ENCODE measurements around the gene CFAP161.
"Not testable (repeated sequence)": the region's sequence is repeated elsewhere in the genome, so short reads cannot be mapped to it uniquely, and the experiment has no call there.

The CFAP161 gene

DNA sequence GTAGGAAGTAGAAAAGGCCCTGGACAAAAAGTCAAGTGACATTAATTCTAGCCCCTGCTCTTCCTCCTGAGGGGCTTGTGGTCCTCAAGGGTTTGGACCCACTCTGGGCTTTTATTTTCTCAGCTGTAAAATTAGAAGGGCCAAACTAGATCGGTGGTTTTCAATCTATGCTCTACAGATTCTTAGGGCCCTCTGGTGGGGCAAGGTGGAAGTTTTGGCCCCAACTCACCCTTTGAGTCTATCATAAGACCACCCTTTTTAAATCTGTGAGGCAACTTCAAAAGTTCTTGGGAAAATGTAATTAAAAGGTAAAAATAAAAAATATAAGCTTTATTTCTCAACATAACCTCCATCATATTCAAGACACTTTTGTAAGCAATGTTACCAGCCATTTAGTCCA is 25.6 kb upstream of the CFAP161 start:
- DNase-seq: no peak

DNA sequence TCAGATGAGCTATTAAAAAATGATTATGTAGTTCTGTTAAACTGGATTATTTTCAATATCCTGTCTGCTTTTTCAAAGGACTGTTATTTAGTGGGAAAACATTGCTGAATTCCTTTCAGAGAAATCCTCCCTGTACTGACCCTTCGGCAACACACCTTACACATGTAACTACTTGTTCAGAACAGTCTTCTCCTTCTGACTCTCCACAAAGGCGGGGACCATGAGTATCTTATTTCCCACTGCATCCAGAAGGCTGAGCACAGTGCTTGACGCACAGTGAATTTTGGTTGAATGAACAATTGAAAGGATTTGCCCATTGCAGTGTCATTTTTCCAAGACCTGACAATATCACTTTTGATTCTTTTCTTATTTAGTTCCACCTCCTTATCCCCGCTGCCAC is 23.1 kb upstream of the CFAP161 start:
- no peak for DNase-seq

DNA sequence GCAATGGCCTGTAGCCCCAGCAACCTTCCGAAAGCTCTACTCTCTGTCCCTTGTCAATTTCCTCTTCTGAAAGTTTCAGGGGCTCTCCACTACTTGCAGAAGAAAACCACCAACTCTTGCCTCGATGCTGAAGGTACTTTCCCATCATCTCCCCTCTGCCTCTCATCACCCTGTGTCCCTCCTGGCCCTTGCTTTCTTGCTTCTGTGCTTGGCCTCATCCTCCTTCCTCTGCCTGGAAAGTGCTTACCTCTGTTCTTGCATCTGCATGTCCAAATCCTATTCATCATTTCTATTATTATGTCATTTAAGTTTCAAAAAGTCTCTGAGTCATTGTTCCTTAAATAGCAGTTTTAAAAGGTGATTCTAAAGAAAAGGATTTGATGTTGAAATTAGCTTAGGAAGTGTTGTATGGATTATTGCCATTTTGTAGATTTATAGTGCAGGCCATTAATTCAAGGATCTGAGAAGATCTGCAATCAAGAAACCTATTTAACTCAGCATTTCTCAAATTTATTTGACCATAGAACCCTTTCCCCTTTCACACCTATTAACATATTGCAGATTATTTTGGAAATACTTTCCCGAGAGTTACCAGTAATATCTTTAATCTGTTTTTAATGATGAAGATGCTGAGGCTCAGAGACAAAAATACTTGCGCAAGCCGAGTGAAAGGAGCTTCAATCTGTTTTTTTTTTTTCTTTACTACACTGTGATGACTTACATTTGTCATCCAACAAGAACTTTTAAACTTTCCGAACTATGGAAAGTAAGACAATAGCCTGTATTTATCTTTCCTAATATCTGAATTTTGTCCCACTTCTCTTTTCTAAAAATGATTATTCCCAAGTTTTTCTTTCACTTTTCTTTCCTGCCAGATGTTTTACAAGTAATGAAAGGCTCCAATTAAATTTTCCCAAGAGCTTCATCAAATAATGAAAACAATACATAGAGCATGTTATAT is 22.3 kb upstream of the CFAP161 start:
- no peak for DNase-seq

- peak; percentile 49 for DNase-seq
These were observed 20.8 kb upstream of the CFAP161 start for GRCh38 chr15:81113204-81113657.

DNA sequence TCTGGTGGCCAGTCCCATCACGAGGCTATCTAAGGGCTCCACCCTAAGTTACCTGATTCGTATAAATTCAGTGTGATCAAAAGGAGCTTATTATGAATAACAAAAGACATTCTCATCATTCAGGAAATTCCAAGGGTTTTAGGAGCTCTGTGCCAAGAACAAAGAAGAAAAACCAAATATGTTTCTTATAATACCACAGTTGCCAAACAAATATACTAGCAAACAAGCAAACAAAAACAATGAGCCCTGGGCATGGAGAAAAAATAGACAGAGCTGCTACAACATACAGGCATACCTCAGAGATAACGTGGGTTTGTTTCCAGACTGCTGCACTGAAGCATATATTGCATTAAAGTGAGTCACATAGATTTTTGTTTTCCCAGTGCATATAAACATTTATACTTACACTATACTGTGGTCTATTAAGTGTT is 20.2 kb upstream of the CFAP161 start:
- no peak for DNase-seq

DNA sequence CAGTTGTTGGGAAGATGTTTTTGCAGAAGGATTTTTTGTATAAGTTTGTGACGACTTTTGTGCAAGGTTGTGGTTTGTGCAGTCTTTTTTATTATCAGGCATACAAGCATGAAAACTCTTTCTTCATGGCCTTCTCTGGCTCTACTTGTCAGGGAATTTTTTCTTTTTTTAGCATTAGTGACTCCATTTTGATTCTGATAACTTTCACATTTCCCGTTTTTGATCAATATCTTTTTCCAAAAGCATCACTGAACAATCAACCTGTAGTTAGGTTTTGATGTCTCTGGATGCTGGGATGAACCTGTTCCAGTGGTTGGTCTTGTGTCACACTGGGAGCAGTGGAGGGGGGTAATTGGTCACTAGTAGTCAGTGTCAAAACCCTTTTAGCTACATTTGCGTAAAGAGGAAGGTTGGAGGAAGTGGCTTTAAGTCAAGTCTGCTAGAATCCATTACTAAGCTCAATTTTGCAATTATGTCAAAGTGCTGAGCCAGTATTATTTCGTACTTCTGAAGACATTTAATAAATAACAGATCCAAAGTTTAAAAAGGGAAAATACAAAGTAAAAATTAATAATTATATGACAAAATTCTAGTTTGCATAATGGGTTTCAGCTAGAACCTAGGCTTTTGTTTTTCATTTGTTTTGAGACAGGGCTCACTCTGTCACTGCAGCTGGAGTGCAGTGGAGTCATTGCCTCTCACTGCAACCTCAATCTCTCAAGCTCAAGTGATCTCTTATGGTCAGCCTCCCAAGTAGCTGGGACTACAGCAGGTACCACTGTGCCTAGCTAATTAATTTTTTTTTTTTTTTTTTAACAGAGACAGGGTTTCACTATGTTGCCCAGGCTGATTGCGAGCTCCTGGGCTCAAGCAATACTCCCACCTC is 18.8 kb upstream of the CFAP161 start:
- DNase-seq: no peak

- DNase-seq: no peak
These were observed 16.9 kb upstream of the CFAP161 start for GRCh38 chr15:81117136-81117535.

- no peak for DNase-seq
These were observed 16.5 kb upstream of the CFAP161 start for GRCh38 chr15:81117581-81117980.

DNA sequence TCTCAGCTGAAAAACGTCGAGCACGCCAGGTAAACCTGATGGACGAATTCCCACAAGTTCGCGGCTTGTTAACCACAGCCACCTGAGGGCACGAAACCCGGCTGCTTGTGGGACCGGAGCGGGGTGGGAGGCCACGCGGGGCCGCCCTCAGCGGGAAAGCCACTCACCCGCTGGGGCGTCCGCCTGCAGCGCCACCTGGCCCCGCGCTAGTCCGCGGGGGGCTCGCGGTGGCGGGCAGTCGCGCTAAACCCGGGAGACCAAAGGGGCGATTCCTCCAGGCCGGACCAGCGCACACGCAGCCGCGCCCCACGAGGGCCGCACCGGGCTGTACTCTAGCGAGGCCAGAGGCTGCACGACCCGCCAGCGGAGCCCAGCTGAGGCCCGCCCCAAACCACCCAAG is 15.7 kb upstream of the CFAP161 start:
- no peak for DNase-seq

DNA sequence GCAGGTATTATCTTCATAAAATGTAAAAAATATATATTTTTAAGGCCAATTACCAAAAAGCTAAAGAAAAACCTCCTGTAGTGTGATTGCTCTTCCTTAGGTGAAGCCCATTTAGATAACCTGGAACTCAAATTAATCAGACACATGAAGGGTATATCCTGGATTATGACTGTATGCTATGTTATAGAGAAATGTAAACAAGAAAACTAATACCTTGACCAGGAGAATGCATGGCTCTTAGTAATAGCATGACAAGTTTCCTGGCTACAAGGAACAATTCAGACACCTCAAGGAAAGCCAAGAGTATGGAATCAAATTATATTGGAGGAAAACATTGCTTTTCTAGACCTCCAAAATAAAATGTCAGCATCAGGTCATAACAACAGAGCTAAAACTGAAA is 14.0 kb upstream of the CFAP161 start:
- no peak for DNase-seq

DNA sequence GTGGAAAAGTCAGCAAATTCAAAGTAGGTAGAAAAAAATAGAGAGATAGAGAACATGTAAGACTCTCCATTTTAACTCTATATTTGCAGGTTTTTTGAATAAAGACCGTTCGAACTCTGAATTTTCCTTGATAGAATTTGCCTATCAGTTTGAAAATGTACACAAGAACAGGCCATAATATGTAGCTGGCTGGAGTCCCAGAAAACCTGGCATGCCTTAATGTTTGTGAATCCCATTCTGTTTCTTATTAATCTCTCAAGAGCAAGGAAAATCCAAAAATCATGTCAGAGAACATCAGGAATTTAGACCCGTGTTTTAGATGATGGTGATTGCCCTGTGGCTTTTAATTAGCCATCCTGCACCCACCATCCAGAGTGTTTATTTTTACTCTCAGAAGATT is 7.2 kb upstream of the CFAP161 start:
- no peak for DNase-seq

GRCh38 chr15:81141478-81141877 is 7.4 kb downstream of the CFAP161 start:
- DNase-seq: not testable (repeated sequence)

GRCh38 chr15:81146006-81146405 is 11.9 kb downstream of the CFAP161 start:
- DNase-seq: no peak

- DNase-seq: no peak
These were observed 12.4 kb downstream of the CFAP161 start for GRCh38 chr15:81146466-81146865.

- no peak for DNase-seq
These were observed 17.3 kb downstream of the CFAP161 start for GRCh38 chr15:81151389-81151788.

GRCh38 chr15:81152339-81152738 is 18.3 kb downstream of the CFAP161 start:
- no peak for DNase-seq

- DNase-seq: no peak
These were observed 18.7 kb downstream of the CFAP161 start for GRCh38 chr15:81152799-81153198.

DNA sequence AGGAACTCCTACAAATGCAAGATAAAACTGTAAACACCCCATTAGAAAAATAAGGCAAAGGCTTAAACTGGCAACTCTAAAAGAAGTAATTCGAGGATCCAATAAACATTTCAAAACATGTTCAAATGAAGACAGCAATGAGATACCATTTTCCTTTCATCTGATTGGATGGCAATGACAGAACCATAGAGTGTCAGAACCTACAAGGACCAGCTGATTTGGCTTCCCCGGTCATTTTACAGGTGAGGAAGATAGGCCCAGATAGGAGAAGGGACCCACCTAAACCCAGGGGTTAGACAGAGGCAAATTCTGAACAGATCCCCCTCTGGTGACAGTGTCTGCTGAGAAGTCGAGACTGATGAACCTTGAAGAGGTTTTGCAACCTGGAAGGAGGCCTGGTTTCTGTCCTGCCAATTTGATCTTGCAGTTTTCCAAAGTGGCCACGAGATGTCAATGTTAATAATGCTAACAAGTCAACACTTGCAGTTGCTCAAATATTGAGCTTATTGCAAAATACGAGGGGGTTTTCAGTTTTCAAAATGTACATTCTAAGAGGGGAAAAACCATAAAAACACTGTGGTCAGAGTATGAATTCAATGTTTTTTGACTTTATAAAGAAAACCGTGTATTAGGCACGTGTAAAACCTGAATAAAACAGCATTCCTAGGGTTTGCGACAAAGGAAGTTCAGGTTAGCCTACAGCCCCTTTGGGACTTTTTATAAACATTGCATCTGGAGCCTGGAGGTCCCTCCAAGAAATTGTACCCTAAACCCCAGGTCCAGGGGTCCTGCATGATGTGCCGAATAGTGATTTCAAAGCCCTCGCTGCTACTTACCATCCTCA is 21.5 kb downstream of the CFAP161 start:
- no peak for DNase-seq

GRCh38 chr15:81156324-81156723 is 22.3 kb downstream of the CFAP161 start:
- no peak for DNase-seq

GRCh38 chr15:81157195-81157938 is 23.3 kb downstream of the CFAP161 start:
- DNase-seq: no peak

- DNase-seq: no peak
These were observed 23.8 kb downstream of the CFAP161 start for GRCh38 chr15:81157939-81158223.

- DNase-seq: not testable (repeated sequence)
These were observed 24.5 kb downstream of the CFAP161 start for GRCh38 chr15:81158561-81158960.
